Mesendoderm (in vitro differentiated cells): ENCODE data around the gene KIF16B.

ENCODE experiments used
- DNase-seq: peaks from one replicate; pipeline ENCODE4 v3.0.0; 2013
- H2AK5ac ChIP-seq: 2 replicates; pipeline ENCODE4 v1.6.1; 2013; ENCODE audit warnings: low read length, inconsistent platforms
- H2BK120ac ChIP-seq: 2 replicates; pipeline ENCODE4 v1.6.1; 2013; ENCODE audit warnings: low read depth, mild to moderate bottlenecking, low read length, moderate library complexity, mixed read lengths
- H2BK15ac ChIP-seq: replicated peaks from 2 replicates; pipeline ENCODE4 v1.6.1; 2013; ENCODE audit warnings: low read depth, mild to moderate bottlenecking, moderate library complexity
- H2BK5ac ChIP-seq: 2 replicates; pipeline ENCODE4 v1.6.1; 2013; ENCODE audit warnings: low read length, inconsistent platforms
- H3K18ac ChIP-seq: 2 replicates; pipeline ENCODE4 v1.6.1; 2013; ENCODE audit warnings: mild to moderate bottlenecking, low read length, mixed read lengths
- H3K23ac ChIP-seq: one replicate; pipeline ENCODE4 v1.6.1; 2013; ENCODE audit warnings: low read length
- H3K27ac ChIP-seq: 2 replicates; pipeline ENCODE4 v1.5.1; 2013; ENCODE audit warnings: low read depth, mild to moderate bottlenecking, inconsistent platforms, low read length, moderate library complexity
- H3K27me3 ChIP-seq: 2 replicates; pipeline ENCODE4 v1.6.1; 2013; ENCODE audit warnings: low read length, control low read depth, mild to moderate bottlenecking, inconsistent platforms; ENCODE audit not compliant: insufficient read depth, poor library complexity
- H3K36me3 ChIP-seq: 2 replicates; pipeline ENCODE4 v1.6.1; 2013; ENCODE audit warnings: low read length, inconsistent platforms; ENCODE audit not compliant: control insufficient read depth, insufficient read depth
- H3K4ac ChIP-seq: one replicate; pipeline ENCODE4 v1.6.1; 2013; ENCODE audit warnings: low read depth, mild to moderate bottlenecking, low read length, moderate library complexity
- H3K4me1 ChIP-seq: 2 replicates; pipeline ENCODE4 v1.6.1; 2013; ENCODE audit warnings: low read depth, low read length, inconsistent platforms; ENCODE audit not compliant: control insufficient read depth
- H3K4me2 ChIP-seq: 2 replicates; pipeline ENCODE4 v1.6.1; 2013; ENCODE audit warnings: low read length
- H3K4me3 ChIP-seq: 2 replicates; pipeline ENCODE4 v1.5.1; 2013; ENCODE audit warnings: mild to moderate bottlenecking, low read length
- H3K56ac ChIP-seq: one replicate; pipeline ENCODE4 v1.6.1; 2013; ENCODE audit warnings: low read length
- H3K79me1 ChIP-seq: 2 replicates; pipeline ENCODE4 v1.6.1; 2013; ENCODE audit warnings: low read length, inconsistent platforms
- H3K79me2 ChIP-seq: 2 replicates; pipeline ENCODE4 v1.6.1; 2013; ENCODE audit warnings: mild to moderate bottlenecking, low read length; ENCODE audit not compliant: control insufficient read depth, insufficient read depth
- H3K9ac ChIP-seq: 2 replicates; pipeline ENCODE4 v1.6.1; 2013; ENCODE audit warnings: low read length, inconsistent platforms
- H4K5ac ChIP-seq: one replicate; pipeline ENCODE4 v1.6.1; 2013; ENCODE audit warnings: low read length
- H4K8ac ChIP-seq: one replicate; pipeline ENCODE4 v1.6.1; 2013; ENCODE audit warnings: low read depth, mild to moderate bottlenecking, control low read depth, low read length, moderate library complexity
- WGBS: extraction: QIAGEN DNeasy Blood & Tissue Kit; methylation state at CpG from one replicate; pipeline ENCODE4 v1.1.7; 2013; ENCODE audit warnings: low lambda C conversion rate, missing lambda C conversion rate; ENCODE audit not compliant: insufficient coverage; ENCODE audit errors: extremely low coverage; 5-methylcytosine and 5-hydroxymethylcytosine counted together

KIF16B gene

GRCh38 chr20:16368645-16369292, 204.5 kb downstream of the KIF16B start:
- H3K27ac ChIP-seq = no peak overlapping the region
- no peak overlapping the region for H2BK15ac ChIP-seq

GRCh38 chr20:16367948-16368560, 205.2 kb downstream of the KIF16B start:
- Histone ChIP-seq H2BK15ac (no peak overlapping the region), H3K79me1 (no peaks in the 10 kb centered on the region), H3K18ac (no peak overlapping the region), H3K4me2 (no peak overlapping the region), H3K36me3 (no peaks in the 10 kb centered on the region), H3K4ac (no peak overlapping the region), H3K27ac (no peak overlapping the region), H4K8ac (no peak overlapping the region), H3K27me3 (no peaks in the 10 kb centered on the region), H2BK5ac (no peak overlapping the region), H3K4me3 (no peak overlapping the region), H3K9ac (no peak overlapping the region), H3K79me2 (no peaks in the 10 kb centered on the region), H3K23ac (no peak overlapping the region), H3K4me1 (no peaks in the 10 kb centered on the region), H2AK5ac (no peak overlapping the region), H4K5ac (no peak overlapping the region), H3K56ac (no peak overlapping the region), H2BK120ac (no peak overlapping the region)
- WGBS = no CpG with 5 or more reads among the region's 14 CpGs
- DNase-seq = no peak

More at GRCh38 chr20:16368645-16369292, 204.5 kb downstream of the KIF16B start:
- no peak overlapping the region for H2BK120ac ChIP-seq
- no peak overlapping the region for H3K9ac ChIP-seq
- H2AK5ac ChIP-seq = no peak overlapping the region
- peak; percentile 13 for DNase-seq
- no peak overlapping the region for H3K4ac ChIP-seq
- no peak overlapping the region for H3K4me3 ChIP-seq
- WGBS = no CpG with 5 or more reads among the region's 11 CpGs
- no peak overlapping the region for H4K8ac ChIP-seq
- no peaks in the 10 kb centered on the region for H3K79me2 ChIP-seq
- no peak overlapping the region for H4K5ac ChIP-seq
- no peaks in the 10 kb centered on the region for H3K36me3 ChIP-seq
- no peak overlapping the region for H3K18ac ChIP-seq
- no peaks in the 10 kb centered on the region for H3K79me1 ChIP-seq
- no peak overlapping the region for H3K4me2 ChIP-seq
- no peaks in the 10 kb centered on the region for H3K27me3 ChIP-seq
- no peak overlapping the region for H3K56ac ChIP-seq
- no peaks in the 10 kb centered on the region for H3K4me1 ChIP-seq
- no peak overlapping the region for H3K23ac ChIP-seq
- no peak overlapping the region for H2BK5ac ChIP-seq

- no CpG with 5 or more reads among the region's 5 CpGs for WGBS
- H3K4me2 ChIP-seq = no peak overlapping the region
- H3K27ac ChIP-seq = no peak overlapping the region
- H3K4me1 ChIP-seq = no peaks in the 10 kb centered on the region
- no peaks in the 10 kb centered on the region for H3K36me3 ChIP-seq
- H3K79me1 ChIP-seq = no peaks in the 10 kb centered on the region
- no peak overlapping the region for H3K4me3 ChIP-seq
- no peak overlapping the region for H2AK5ac ChIP-seq
- H3K56ac ChIP-seq = no peak overlapping the region
- no peak overlapping the region for H2BK5ac ChIP-seq
- no peak overlapping the region for H3K4ac ChIP-seq
- H3K23ac ChIP-seq = no peak overlapping the region
- H4K5ac ChIP-seq = no peak overlapping the region
- H4K8ac ChIP-seq = no peak overlapping the region
- H3K27me3 ChIP-seq = no peaks in the 10 kb centered on the region
- no peak for DNase-seq
- H3K9ac ChIP-seq = no peak overlapping the region
- no peak overlapping the region for H2BK120ac ChIP-seq
- no peak overlapping the region for H2BK15ac ChIP-seq
- no peaks in the 10 kb centered on the region for H3K79me2 ChIP-seq
- H3K18ac ChIP-seq = no peak overlapping the region
Observed at GRCh38 chr20:16366529-16366928, 206.7 kb downstream of the KIF16B start.

- no peak overlapping the region for H2BK120ac ChIP-seq
- H3K18ac ChIP-seq = no peak overlapping the region
- no peak overlapping the region for H2BK5ac ChIP-seq
- H3K4me3 ChIP-seq = no peak overlapping the region
- H2BK15ac ChIP-seq = no peak overlapping the region
- no peaks in the 10 kb centered on the region for H3K4me1 ChIP-seq
- no peak for DNase-seq
- no CpG with 5 or more reads among the region's 5 CpGs for WGBS
- H3K56ac ChIP-seq = no peak overlapping the region
- no peak overlapping the region for H3K4ac ChIP-seq
- no peaks in the 10 kb centered on the region for H3K79me1 ChIP-seq
- H3K9ac ChIP-seq = no peak overlapping the region
- H3K23ac ChIP-seq = no peak overlapping the region
- H3K27me3 ChIP-seq = no peaks in the 10 kb centered on the region
- H3K27ac ChIP-seq = no peak overlapping the region
- no peak overlapping the region for H4K5ac ChIP-seq
- H2AK5ac ChIP-seq = no peak overlapping the region
- H3K36me3 ChIP-seq = no peaks in the 10 kb centered on the region
- H4K8ac ChIP-seq = no peak overlapping the region
- H3K4me2 ChIP-seq = no peak overlapping the region
- H3K79me2 ChIP-seq = no peaks in the 10 kb centered on the region
Observed at GRCh38 chr20:16364320-16364687, 208.9 kb downstream of the KIF16B start.

GRCh38 chr20:16363506-16364319, 209.5 kb downstream of the KIF16B start:
- Histone ChIP-seq H3K27ac (no peak overlapping the region), H3K23ac (no peak overlapping the region), H2BK5ac (no peak overlapping the region), H3K4me3 (no peak overlapping the region), H3K79me1 (no peaks in the 10 kb centered on the region), H4K8ac (no peak overlapping the region), H3K9ac (no peak overlapping the region), H2BK15ac (no peak overlapping the region), H3K27me3 (no peaks in the 10 kb centered on the region), H2AK5ac (no peak overlapping the region), H3K4me2 (no peak overlapping the region), H3K4me1 (no peaks in the 10 kb centered on the region), H3K56ac (no peak overlapping the region), H3K4ac (no peak overlapping the region), H4K5ac (no peak overlapping the region), H3K36me3 (no peaks in the 10 kb centered on the region), H2BK120ac (no peak overlapping the region), H3K18ac (no peak overlapping the region), H3K79me2 (no peaks in the 10 kb centered on the region)
- WGBS = no CpG with 5 or more reads among the region's 5 CpGs
- peak; percentile 9 for DNase-seq
